ENCODE results near the gene HCAR1.
"Not testable (repeated sequence)": the region's sequence is repeated elsewhere in the genome, so short reads cannot be mapped to it uniquely, and the experiment has no call there.

Gene HCAR1

GRCh38 chr12:122730215-122731014, at the start of gene HCAR1:
TSS of gene HCAR1 (minus strand) at chr12:122730844. CDS start at chr12:122730339, 505 bp downstream.
- no peaks in the 10 kb centered on the region for H3K9me3 ChIP-seq (ENCODE audit: control insufficient read depth, insufficient read depth, low read length)
- peaks cover 2% of the 10 kb centered on the region; the same call in 1 of the 2 replicates for H3K4me1 ChIP-seq (ENCODE audit: control insufficient read depth, insufficient read depth, low read length)
- H3K27ac ChIP-seq (ENCODE audit: low read depth, low read length) = no peak within 1 kb of the TSS
- no peaks in the 10 kb centered on the region for H3K36me3 ChIP-seq (ENCODE audit: control insufficient read depth, insufficient read depth, low read length)
- H3K4me3 ChIP-seq (ENCODE audit: low read depth, low read length) = no peak within 1 kb of the TSS
- H3K27me3 ChIP-seq (ENCODE audit: control insufficient read depth, insufficient read depth, low read length) = no peaks in the 10 kb centered on the region
- H3K9ac ChIP-seq (ENCODE audit: low read depth, low read length) = no peak within 1 kb of the TSS

GRCh38 chr12:122757568-122757967, 26.9 kb upstream of the HCAR1 start:
- Histone ChIP-seq H3K27ac (ENCODE audit: low read depth, low read length) (no peak overlapping the region), H3K9me3 (ENCODE audit: control insufficient read depth, insufficient read depth, low read length) (no peaks in the 10 kb centered on the region), H3K36me3 (ENCODE audit: control insufficient read depth, insufficient read depth, low read length) (peaks cover 86% of the 10 kb centered on the region), H3K27me3 (ENCODE audit: control insufficient read depth, insufficient read depth, low read length) (no peaks in the 10 kb centered on the region), H3K9ac (ENCODE audit: low read depth, low read length) (no peak overlapping the region), H3K4me1 (ENCODE audit: control insufficient read depth, insufficient read depth, low read length) (peaks cover 7% of the 10 kb centered on the region; the same call in 1 of the 2 replicates), H3K4me3 (ENCODE audit: low read depth, low read length) (no peak overlapping the region)

GRCh38 chr12:122754790-122755189, 24.1 kb upstream of the HCAR1 start:
- no peak overlapping the region for H3K4me3 ChIP-seq (ENCODE audit: low read depth, low read length)
- H3K9ac ChIP-seq (ENCODE audit: low read depth, low read length) = no peak overlapping the region
- H3K4me1 ChIP-seq (ENCODE audit: control insufficient read depth, insufficient read depth, low read length) = peaks cover 13% of the 10 kb centered on the region
- no peaks in the 10 kb centered on the region for H3K27me3 ChIP-seq (ENCODE audit: control insufficient read depth, insufficient read depth, low read length)
- no peak overlapping the region for H3K27ac ChIP-seq (ENCODE audit: low read depth, low read length)
- H3K9me3 ChIP-seq (ENCODE audit: control insufficient read depth, insufficient read depth, low read length) = no peaks in the 10 kb centered on the region
- peaks cover 61% of the 10 kb centered on the region for H3K36me3 ChIP-seq (ENCODE audit: control insufficient read depth, insufficient read depth, low read length)

GRCh38 chr12:122753319-122753650, 22.6 kb upstream of the HCAR1 start:
- Histone ChIP-seq H3K9ac (ENCODE audit: low read depth, low read length) (peak overlapping the region; percentile 92), H3K27ac (ENCODE audit: low read depth, low read length) (peak overlapping the region; percentile 91), H3K9me3 (ENCODE audit: control insufficient read depth, insufficient read depth, low read length) (no peaks in the 10 kb centered on the region), H3K36me3 (ENCODE audit: control insufficient read depth, insufficient read depth, low read length) (peaks cover 47% of the 10 kb centered on the region), H3K4me3 (ENCODE audit: low read depth, low read length) (peak overlapping the region; percentile 92), H3K4me1 (ENCODE audit: control insufficient read depth, insufficient read depth, low read length) (peaks cover 18% of the 10 kb centered on the region), H3K27me3 (ENCODE audit: control insufficient read depth, insufficient read depth, low read length) (no peaks in the 10 kb centered on the region)

- Histone ChIP-seq H3K27ac (ENCODE audit: low read depth, low read length) (peak within 1 kb of the TSS; percentile 95), H3K9me3 (ENCODE audit: control insufficient read depth, insufficient read depth, low read length) (no peaks in the 10 kb centered on the region), H3K4me1 (ENCODE audit: control insufficient read depth, insufficient read depth, low read length) (peaks cover 18% of the 10 kb centered on the region)
Measured at GRCh38 chr12:122752464-122753318, 22.0 kb upstream of the HCAR1 start, which contains the start of gene DENR. TSS of gene DENR (plus strand) at chr12:122752824. CDS start at chr12:122753702, 878 bp downstream.

GRCh38 chr12:122750781-122751515, 20.3 kb upstream of the HCAR1 start:
- not testable (repeated sequence) for H3K27me3 ChIP-seq (ENCODE audit: control insufficient read depth, insufficient read depth, low read length); H3K9me3 ChIP-seq (ENCODE audit: control insufficient read depth, insufficient read depth, low read length)
- peak overlapping the region; percentile 64 for H3K9ac ChIP-seq (ENCODE audit: low read depth, low read length)
- H3K27ac ChIP-seq (ENCODE audit: low read depth, low read length) = peak overlapping the region; percentile 95
- peak overlapping the region; percentile 48 for H3K4me3 ChIP-seq (ENCODE audit: low read depth, low read length)
- H3K36me3 ChIP-seq (ENCODE audit: control insufficient read depth, insufficient read depth, low read length) = peaks cover 25% of the 10 kb centered on the region
- H3K4me1 ChIP-seq (ENCODE audit: control insufficient read depth, insufficient read depth, low read length) = peaks cover 18% of the 10 kb centered on the region

More at GRCh38 chr12:122752464-122753318, 22.0 kb upstream of the HCAR1 start, which contains the start of gene DENR:
- peak within 1 kb of the TSS; percentile 92 for H3K4me3 ChIP-seq (ENCODE audit: low read depth, low read length)
- H3K36me3 ChIP-seq (ENCODE audit: control insufficient read depth, insufficient read depth, low read length) = peaks cover 41% of the 10 kb centered on the region
- no peaks in the 10 kb centered on the region for H3K27me3 ChIP-seq (ENCODE audit: control insufficient read depth, insufficient read depth, low read length)
- peak within 1 kb of the TSS; percentile 92 for H3K9ac ChIP-seq (ENCODE audit: low read depth, low read length)

GRCh38 chr12:122749569-122750332, 19.1 kb upstream of the HCAR1 start:
- peaks cover 18% of the 10 kb centered on the region for H3K4me1 ChIP-seq (ENCODE audit: control insufficient read depth, insufficient read depth, low read length)
- H3K36me3 ChIP-seq (ENCODE audit: control insufficient read depth, insufficient read depth, low read length) = peaks cover 15% of the 10 kb centered on the region
- H3K4me3 ChIP-seq (ENCODE audit: low read depth, low read length) = no peak overlapping the region
- peak overlapping the region; percentile 18 for H3K27ac ChIP-seq (ENCODE audit: low read depth, low read length)
- no peak overlapping the region for H3K9ac ChIP-seq (ENCODE audit: low read depth, low read length)
- H3K27me3 ChIP-seq (ENCODE audit: control insufficient read depth, insufficient read depth, low read length) = no peaks in the 10 kb centered on the region
- H3K9me3 ChIP-seq (ENCODE audit: control insufficient read depth, insufficient read depth, low read length) = no peaks in the 10 kb centered on the region

- Histone ChIP-seq H3K27ac (ENCODE audit: low read depth, low read length) (no peak overlapping the region), H3K9ac (ENCODE audit: low read depth, low read length) (no peak overlapping the region), H3K36me3 (ENCODE audit: control insufficient read depth, insufficient read depth, low read length) (no peaks in the 10 kb centered on the region), H3K4me1 (ENCODE audit: control insufficient read depth, insufficient read depth, low read length) (peaks cover 12% of the 10 kb centered on the region), H3K27me3 (ENCODE audit: control insufficient read depth, insufficient read depth, low read length) (no peaks in the 10 kb centered on the region), H3K4me3 (ENCODE audit: low read depth, low read length) (no peak overlapping the region), H3K9me3 (ENCODE audit: control insufficient read depth, insufficient read depth, low read length) (no peaks in the 10 kb centered on the region)
Measured at GRCh38 chr12:122747224-122748135, 16.8 kb upstream of the HCAR1 start.

- H3K9ac ChIP-seq (ENCODE audit: low read depth, low read length) = no peak overlapping the region
- no peak overlapping the region for H3K4me3 ChIP-seq (ENCODE audit: low read depth, low read length)
- no peak overlapping the region for H3K27ac ChIP-seq (ENCODE audit: low read depth, low read length)
- no peaks in the 10 kb centered on the region for H3K4me1 ChIP-seq (ENCODE audit: control insufficient read depth, insufficient read depth, low read length)
- H3K9me3 ChIP-seq (ENCODE audit: control insufficient read depth, insufficient read depth, low read length) = no peaks in the 10 kb centered on the region
- no peaks in the 10 kb centered on the region for H3K27me3 ChIP-seq (ENCODE audit: control insufficient read depth, insufficient read depth, low read length)
- H3K36me3 ChIP-seq (ENCODE audit: control insufficient read depth, insufficient read depth, low read length) = no peaks in the 10 kb centered on the region
Measured at GRCh38 chr12:122743895-122744525, 13.4 kb upstream of the HCAR1 start.

Data from HUES48 (cell line).